Subcutaneous adipose tissue (tissue), 4 donors: Measurements from ENCODE around the gene TIMM10. TPM values are rescaled to one million over a fixed set of nuclear protein-coding genes. Genes with fewer than 3 reads are reported as not detected.

Source experiments
- CTCF ChIP-seq: fragments of 450-650 bp; IDR thresholded peaks from one replicate; pipeline ENCODE4 v1.5.1; 2016; ENCODE audit warnings: low read depth, mild to moderate bottlenecking, control low read depth, antibody characterized with exemption, moderate library complexity
- total RNA-seq, 4 donors: library from RNA; depleted of rRNA; stranded (reverse); fragments of >200 nt; gene quantifications; one replicate each; pipeline ENCODE4 v1.1.0, GENCODE V29; 2016

Gene TIMM10
- total RNA-seq, 4 donors from 2014 or later: 34.4 to 47.6 (median 36.7) TPM

- no peak for TF ChIP-seq CTCF
Observed at GRCh38 chr11:57549983-57550382, 19.4 kb upstream of the TIMM10 start.

GRCh38 chr11:57547854-57548377 is 17.4 kb upstream of the TIMM10 start:
- TF ChIP-seq CTCF: no peak

- TF ChIP-seq CTCF: no peak
Observed at GRCh38 chr11:57546869-57547475, 16.4 kb upstream of the TIMM10 start.

GRCh38 chr11:57546451-57546850 is 15.9 kb upstream of the TIMM10 start:
- no peak for TF ChIP-seq CTCF

- no peak for TF ChIP-seq CTCF
Observed at GRCh38 chr11:57545883-57546282, 15.3 kb upstream of the TIMM10 start.

- no peak for TF ChIP-seq CTCF
Observed at GRCh38 chr11:57544566-57544965, 14.0 kb upstream of the TIMM10 start.

GRCh38 chr11:57543593-57543992 is 13.0 kb upstream of the TIMM10 start:
- TF ChIP-seq CTCF: no peak
